HG03066 (cell line): ENCODE results near the gene TMEM212.
"Not testable (repeated sequence)": the region's sequence is repeated elsewhere in the genome, so short reads cannot be mapped to it uniquely, and the experiment has no call there.

Experiments
- ATAC-seq: cut with Tn5 transposase; IDR thresholded peaks from one replicate; pipeline ENCODE4 v1.9.1; 2021; ENCODE audit warnings: low read depth; ENCODE audit not compliant: unreplicated experiment

The TMEM212 gene

GRCh38 chr3:171850960-171851659 is 8.0 kb downstream of the TMEM212 start:
- ATAC-seq, result no peak

DNA sequence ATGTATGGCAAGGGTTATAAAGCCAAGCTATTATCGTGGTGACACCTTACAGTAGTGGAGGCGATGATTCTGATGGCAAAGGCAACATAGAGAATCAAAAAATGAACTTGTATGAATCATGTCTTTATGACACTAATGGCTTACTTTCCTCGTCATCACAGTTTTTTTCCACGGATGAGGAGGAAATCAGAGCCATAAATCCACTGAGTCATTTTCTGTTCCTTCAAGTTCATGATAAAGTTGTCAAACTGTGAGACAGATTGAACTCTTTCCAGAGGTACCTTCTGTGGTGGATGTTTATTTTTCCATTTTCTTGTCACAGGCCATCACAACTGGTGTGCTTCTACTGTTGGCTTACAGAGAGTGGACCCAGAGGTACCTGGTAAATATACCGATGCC is 8.5 kb downstream of the TMEM212 start:
- ATAC-seq, result no peak

DNA sequence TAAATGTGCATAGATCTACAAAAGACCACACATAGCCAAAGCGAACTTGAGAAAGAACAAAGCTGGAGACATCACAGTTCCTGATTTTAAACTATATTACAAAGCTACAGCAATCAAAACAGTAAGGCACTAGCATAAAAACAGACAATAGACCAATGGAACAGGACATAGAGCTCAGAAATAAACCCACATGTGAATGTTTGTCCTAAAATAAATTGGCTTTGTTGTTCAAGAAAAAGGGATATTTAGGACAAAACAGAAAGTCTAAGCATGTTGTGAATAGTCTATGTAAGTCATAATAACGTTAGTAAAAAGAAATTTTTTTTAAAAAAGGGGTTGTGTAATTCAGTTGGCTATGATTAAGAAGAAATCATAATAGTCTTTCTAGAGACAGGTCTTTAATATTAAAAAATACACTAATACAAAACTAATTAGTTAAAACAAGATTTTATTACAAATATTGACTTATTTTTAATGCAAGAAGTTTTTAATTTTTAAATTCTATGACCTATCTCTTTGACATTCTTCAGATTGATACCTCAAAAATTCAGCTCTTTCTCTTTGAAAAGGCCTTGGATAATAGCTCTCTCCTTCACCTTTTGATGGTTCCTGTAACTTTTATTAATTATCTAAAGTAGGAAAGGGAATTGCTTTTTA is 11.6 kb downstream of the TMEM212 start:
- no peak for ATAC-seq

GRCh38 chr3:171858770-171859169 is 15.6 kb downstream of the TMEM212 start:
- not testable (repeated sequence) for ATAC-seq

DNA sequence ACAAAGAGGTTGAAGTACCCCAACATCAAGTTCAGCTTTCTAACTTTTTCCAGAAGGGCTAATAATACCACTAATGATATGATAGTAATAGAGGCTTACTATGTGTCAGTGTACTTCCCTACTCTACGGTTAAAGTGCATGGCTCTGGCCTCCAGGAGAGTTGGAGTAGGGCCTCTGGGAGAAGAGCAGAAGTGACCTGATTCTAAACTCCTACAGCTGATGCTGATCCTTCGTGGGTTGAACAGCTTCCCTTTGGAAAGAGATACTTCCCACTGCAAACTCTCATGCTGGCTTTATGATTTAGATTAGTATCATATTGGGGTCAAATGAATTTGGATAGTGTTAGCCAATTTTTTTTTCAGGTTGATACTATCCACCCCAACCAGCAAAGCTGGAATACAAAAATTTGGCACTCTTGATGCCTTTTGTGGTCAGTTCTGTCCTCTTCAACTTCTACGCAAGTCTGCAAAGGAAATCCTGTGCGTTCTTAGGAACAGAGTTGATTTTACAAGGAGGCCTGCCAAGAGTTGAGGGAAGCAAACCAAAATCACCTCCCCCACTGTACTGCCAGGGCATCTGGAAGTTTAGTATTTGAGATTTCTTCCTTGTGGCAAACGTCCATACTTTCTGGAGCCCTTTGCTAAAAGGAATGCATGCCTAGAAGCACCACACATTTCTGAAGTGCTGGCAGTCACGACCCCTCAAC is 17.8 kb downstream of the TMEM212 start:
- ATAC-seq, result no peak

DNA sequence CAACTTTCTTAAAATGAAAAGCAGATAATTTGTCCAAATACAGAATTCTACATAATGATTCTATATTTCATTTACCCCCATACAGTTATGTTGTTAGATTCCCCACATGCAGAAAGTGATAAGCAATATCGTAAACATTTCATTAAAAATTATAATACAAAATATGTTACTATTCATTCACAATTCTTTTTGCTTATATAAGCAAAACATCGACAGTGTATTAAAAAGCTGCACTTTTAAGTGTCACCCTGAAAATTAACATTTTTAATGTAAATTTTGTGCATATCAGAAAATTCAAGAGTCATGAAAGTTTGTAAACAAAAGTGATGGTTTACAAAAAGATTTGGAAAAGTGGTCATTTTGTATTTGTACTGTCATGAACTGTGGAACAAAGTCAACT is 19.2 kb downstream of the TMEM212 start:
- no peak for ATAC-seq

GRCh38 chr3:171862993-171863521 is 19.9 kb downstream of the TMEM212 start:
- ATAC-seq, result no peak

DNA sequence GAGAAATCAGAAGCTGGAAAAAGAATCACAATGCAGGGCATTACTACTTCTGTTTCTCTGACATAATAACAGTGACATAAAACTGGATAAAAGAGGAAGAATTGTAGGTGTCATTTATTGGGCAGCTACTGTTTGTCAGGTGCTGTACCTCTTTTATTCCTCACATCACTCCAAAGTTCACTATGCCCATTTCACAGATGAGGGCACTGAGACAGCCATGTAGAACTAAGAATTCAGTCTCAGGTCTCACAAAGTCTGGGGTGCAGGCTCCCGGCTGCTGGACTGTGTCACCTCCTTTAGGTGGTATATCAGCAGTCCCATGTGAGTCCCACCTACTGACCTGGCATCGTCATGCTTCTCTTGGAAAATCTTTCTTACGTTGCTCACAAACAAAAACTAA is 20.8 kb downstream of the TMEM212 start:
- ATAC-seq, result no peak

GRCh38 chr3:171865191-171865865 is 22.2 kb downstream of the TMEM212 start:
- no peak for ATAC-seq

GRCh38 chr3:171867981-171868380 is 24.8 kb downstream of the TMEM212 start:
- ATAC-seq, result no peak

GRCh38 chr3:171871392-171872274 is 28.5 kb downstream of the TMEM212 start:
- no peak for ATAC-seq

GRCh38 chr3:171873580-171873979 is 30.4 kb downstream of the TMEM212 start:
- ATAC-seq, result no peak

DNA sequence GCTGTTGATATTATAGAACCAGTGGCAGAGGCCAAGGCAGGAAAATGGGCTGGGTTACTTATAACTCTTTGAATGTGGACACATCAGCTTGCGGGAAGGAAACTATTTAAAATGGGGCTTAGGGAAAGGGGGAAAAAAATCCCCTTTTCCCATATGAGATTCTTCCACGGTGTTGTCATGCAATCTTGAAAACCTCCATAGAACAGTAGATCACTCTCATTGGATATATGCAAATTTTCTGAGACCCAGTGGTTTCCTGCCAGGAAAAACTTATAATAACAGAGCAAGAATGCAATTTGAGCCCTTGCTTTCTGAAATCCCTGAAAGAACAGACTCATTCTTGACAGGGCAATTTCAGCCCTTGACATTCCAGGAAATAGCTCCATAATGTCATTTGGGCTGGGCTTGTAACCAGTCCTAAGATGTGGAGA is 31.1 kb downstream of the TMEM212 start:
- ATAC-seq, result no peak

GRCh38 chr3:171874879-171875278 is 31.7 kb downstream of the TMEM212 start:
- ATAC-seq, result no peak

DNA sequence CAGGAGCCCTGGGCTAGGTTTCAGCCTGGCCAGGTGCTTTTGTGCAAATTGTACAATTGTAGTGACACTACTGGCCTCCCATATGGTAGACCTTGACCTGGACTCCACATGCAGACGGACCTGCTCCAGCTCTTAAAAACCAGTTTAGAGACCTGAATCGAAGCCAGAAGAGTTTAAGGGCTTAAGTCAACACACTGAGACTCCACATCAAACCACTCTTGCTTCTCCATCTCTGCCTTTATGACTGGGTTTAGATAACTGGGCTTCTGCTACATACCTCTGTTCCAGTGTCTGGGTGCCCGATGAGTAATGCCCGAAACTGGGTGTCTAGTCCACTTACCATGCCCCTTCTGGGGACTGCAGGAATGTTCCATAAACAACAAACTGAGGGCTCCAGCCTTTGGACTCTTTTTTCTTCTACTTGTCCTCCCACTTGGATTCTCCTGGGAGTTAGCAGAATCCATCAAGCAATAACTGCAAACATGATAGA is 32.8 kb downstream of the TMEM212 start:
- ATAC-seq, result no peak

DNA sequence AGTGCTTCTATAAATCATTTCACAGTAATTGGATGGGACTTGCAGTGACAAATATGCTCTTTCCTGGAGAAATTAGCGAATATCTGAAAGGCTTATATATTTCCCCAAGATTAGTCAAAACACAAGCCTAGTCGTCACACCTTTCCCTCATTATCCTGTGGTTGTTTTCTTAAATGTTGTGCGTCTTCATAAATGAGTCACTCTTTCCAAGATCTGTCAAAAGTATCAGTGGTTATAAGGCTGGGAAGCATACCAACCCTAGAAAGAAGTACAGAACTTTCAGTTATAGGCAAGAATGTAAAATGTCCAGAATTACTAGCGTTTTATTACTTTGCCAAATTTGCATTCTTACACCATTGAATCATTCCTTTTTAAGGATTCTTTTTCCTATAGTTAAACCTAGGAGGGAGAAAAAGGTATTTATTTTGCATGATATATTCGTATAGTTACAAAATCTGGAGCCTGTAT is 33.6 kb downstream of the TMEM212 start:
- ATAC-seq, result no peak

DNA sequence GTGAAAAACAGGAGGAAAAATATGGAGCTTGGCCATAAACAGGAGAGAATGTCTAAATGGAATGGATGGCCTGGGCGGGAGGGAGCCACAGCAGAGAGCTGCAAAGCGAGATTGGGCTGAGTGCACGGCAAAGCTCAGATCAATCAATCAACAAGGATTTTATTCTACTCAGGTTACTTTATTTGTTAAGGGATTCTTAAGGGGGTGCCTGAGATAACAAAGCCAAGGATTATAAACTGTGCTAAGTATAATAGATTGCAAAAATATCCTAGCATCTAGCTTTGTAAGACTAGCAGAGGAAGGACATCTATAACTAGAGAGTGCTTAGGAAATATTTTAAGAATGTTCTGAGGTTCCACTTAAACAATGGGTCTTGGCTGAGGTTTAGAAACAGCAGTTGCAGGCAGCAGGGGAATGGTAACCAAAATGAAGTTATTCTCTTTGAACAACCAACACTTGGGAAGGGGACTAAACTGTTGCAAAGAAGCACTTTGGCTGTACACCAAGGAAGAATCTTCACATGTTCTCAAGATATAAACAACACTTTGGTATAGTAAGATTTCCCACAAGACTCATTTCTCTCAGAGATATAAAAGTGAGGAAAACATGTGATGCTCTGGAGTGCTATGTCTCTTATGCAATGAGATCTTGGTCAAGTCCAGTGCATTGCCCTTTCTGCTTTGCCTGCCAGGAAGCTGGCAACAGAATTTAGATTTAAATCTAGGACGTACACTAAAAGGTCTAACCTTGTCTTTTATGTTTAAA is 35.5 kb downstream of the TMEM212 start:
- no peak for ATAC-seq

GRCh38 chr3:171879472-171879871 is 36.3 kb downstream of the TMEM212 start:
- ATAC-seq, result no peak
